GM19455 (cell line): Measurements from ENCODE around the gene GPHA2.
"Not testable (repeated sequence)": the region's sequence is repeated elsewhere in the genome, so short reads cannot be mapped to it uniquely, and the experiment has no call there.

Experiments used
- ATAC-seq: cut with Tn5 transposase; IDR thresholded peaks from one replicate; pipeline ENCODE4 v1.9.1; 2021; ENCODE audit not compliant: unreplicated experiment

Gene GPHA2, protein sequence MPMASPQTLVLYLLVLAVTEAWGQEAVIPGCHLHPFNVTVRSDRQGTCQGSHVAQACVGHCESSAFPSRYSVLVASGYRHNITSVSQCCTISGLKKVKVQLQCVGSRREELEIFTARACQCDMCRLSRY

GRCh38 chr11:64935359-64936081 is at the start of gene GPHA2:
Gene GPHA2 (minus strand): TSS chr11:64935893. CDS start chr11:64935460, 433 bp downstream.
- no peak for ATAC-seq

GRCh38 chr11:64983339-64983738 is 47.6 kb upstream of the GPHA2 start:
- ATAC-seq, result not testable (repeated sequence)

DNA sequence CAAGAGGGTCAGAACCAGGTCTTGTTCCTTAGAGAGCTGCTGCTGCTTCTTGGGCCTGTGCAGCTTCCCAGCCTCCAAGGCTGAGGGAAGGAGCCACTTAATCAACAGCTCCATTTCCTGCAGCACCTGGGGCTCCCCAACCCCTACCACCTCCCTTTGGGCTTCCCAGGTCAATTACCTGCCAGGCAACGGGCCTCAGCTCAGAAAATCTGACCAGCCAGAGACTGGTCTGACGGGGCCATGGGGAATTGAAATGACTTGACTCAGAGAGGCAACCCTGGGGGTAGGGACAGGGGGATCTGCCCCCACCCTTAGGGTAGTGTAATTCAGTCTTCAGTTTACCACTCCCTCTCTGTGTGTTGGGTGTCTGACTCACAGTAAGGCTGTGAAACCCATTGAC is 41.0 kb upstream of the GPHA2 start:
- no peak for ATAC-seq

DNA sequence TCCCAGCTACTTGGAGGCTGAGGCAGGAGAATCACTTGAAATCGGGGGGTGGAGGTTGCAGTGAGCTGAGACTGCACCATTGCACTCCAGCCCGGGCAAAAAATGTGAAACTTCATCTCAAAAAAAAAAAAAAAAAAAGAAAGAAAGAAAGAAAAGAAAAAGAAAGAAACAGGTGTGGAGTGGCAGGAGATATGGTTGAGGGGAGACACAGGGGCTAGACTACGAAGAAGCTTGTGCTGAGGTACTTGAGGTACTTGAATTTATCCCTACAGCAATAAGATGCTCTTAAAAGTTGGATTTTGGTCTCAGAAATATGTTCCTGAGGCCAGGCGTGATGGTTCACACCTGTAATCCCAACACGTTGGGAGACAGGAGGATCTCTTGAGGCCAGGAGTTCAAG is 38.4 kb upstream of the GPHA2 start:
- ATAC-seq, result no peak

GRCh38 chr11:64971421-64972233 is 35.9 kb upstream of the GPHA2 start, which contains the start of gene MAJIN:
Gene MAJIN (minus strand): TSS chr11:64972108. CDS start chr11:64959405, 12,703 bp downstream.
- no peak for ATAC-seq

- ATAC-seq, result no peak
These were observed 35.0 kb upstream of the GPHA2 start for GRCh38 chr11:64970731-64971151.

DNA sequence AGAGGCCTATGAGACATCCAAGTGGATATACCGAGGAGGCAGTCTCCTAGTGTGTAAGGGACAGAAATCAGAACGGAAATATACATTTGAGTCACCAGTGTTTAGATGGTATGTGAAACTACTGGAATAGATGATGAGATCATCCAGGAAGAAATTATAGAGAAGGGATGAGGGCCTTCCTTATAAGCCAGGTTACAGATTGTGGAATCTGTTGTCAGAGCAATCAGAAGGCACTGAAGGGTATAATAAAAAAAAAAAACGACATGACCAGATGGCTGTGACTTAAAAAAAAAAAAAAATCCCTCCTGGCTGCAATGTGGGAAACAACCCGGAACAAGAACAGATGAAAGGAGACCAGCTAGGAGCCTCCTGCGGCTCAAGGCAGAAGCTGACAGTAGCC is 33.5 kb upstream of the GPHA2 start:
- no peak for ATAC-seq

DNA sequence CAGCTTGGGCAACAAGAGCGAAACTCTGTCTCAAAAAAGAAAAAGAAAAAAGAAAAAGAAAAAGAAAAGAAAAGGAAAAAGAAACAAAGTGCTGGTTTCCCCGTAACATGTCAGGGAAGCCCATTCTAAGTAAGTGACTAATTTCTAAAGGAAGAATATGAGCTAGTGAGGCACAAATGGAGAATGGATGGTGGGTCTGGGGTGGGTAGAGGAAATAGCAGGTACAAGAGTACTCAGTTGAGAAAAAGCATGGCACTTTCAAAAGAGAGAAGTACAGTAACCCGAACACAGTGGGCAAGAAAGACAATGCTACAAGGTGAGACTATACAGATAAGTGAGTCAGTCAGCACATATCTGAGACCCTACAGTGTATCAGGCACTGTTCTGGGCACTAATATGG is 31.7 kb upstream of the GPHA2 start:
- no peak for ATAC-seq

DNA sequence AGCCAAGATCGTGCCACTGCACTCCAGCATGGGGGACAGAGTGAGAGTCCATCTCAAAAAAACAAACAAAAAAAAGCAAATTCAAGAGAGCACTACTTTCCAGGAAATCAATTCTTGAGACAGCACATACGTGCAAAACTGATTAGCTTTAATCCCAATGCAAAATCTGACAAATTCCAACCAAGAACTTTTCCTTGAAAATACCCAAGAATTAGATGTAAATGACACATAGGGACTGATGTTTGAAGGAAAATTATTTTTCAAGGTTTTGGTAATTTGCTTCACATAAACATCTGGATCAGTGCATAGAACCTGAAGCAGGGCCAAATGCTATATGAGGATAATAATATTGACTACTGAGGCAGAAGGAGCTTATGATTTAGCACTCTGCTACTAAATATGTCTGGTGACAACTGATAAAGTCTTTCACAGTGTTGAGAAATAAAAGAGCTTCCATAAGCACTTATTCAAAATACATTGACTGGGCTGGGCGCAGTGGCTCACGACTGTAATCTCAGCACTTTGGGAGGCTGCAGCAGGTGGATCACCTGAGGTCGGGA is 27.5 kb upstream of the GPHA2 start:
- ATAC-seq, result no peak

GRCh38 chr11:64960719-64961118 is 25.0 kb upstream of the GPHA2 start:
- ATAC-seq, result no peak

DNA sequence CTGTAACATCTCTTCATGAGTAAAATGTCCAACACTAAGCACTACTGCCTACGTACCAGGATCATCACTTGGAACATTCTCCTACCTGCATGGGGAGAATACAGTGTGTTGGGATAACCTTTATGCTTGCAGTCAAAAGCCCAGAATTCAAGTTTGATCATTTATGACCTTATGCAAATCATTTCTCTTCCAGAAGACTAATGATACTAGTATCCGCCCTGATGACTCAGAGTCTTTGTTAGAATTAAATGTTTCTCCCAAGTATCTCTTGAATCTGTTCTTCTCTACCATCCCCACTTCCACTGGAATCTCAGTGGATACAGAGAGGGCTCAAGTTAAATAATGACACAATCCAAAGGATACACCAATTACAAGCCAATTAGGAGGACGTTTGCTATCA is 23.8 kb upstream of the GPHA2 start:
- no peak for ATAC-seq

GRCh38 chr11:64954201-64954600 is 18.5 kb upstream of the GPHA2 start:
- ATAC-seq, result no peak

- ATAC-seq, result no peak
These were observed 15.8 kb upstream of the GPHA2 start for GRCh38 chr11:64951529-64951928.

DNA sequence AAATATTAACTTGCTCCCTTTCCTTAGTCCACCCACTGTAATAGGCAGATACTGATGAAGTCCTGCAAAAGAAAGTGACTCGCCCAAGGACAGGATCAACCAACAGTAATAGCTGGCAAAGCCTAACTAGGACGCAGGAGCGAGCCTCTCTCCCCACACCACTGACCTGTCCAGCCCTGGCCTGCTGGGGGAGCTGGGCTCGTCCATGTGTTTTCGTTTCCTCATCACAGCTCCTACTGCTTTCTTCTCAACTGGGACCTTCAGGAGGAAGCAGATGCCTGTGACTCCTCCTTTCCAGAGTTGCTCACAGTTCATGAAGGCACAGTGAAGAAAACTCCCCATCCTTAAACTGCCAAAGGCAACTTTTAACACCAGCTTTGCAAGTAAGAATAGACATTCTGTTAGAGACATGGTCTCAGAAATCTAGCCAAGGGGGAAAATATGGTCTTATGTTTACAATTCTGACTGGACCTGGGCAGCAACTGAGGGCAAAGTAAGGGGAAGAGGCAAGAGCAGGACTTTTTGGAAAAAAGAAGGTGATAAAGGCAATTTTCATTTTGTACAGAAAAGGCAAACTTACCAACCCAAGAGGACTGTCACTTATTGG is 11.6 kb upstream of the GPHA2 start:
- no peak for ATAC-seq

- ATAC-seq, result no peak
These were observed 846 bp upstream of the GPHA2 start for GRCh38 chr11:64936539-64936938.

DNA sequence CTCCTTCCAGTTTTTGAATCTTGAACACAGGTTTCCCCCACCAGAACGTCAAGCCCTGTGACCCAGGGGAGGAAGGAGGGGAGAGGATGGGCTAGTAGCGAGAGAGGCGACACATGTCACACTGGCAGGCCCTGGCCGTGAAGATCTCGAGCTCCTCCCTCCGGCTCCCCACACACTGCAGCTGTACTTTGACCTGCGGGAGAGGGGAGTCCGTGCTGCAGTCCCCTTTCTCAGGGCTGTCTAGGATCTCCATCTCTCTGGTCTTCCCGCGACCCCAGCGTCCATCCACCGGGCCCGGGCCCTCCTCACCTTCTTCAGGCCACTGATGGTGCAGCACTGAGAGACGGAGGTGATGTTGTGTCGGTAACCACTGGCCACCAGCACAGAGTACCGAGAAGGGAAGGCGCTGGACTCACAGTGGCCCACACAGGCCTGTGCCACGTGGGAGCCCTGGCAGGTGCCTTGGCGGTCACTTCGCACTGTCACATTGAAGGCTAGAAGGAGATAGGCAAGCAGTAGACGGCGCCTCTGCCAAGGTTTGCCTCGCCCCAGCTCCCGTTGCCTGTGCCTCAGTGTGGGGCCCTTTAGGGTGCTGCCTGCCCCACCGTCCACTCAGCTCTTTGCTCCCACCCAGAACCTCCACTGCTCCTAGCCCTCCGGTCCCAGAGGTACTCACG is 873 bp downstream of the GPHA2 start:
- ATAC-seq, result no peak

GRCh38 chr11:64933935-64934681 is 1.6 kb downstream of the GPHA2 start:
- ATAC-seq, result no peak

DNA sequence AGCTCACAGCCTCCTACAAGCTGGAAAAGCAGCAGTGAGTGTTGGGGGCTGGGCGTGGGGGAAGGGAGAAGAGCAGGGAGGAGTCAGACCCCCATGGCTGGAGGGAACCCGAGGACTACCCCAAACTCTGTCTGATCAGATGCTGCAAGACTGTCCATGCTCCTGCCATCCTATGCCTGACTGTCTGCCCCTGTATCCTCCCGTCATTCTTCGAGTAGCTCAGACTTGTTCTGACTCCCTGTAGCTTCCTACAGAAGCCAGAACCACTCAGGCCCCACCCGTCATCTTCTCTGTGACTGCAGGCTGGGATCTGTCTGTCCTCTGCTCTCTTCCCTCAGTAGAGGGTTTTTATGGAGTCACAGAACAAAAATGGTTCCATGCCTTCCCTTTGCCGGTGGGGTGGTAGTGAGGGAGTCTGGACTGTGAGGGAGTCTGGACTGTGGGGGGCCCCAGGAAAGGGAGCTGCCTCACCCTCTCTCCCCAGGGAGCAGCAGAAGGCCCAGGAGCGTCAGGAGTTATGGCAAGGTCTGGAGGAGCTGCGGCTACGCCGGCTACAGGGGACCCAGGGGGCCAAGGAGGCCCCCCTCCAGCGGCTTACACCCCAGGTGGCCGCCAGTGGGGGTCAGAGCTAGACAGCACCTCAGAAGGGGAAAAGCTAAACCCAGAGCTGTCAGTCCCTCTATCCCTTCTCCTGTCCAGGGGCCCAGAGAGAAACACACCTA is 2.3 kb downstream of the GPHA2 start:
- no peak for ATAC-seq

GRCh38 chr11:64932324-64932723 is 3.4 kb downstream of the GPHA2 start:
- ATAC-seq, result no peak
